ENCODE data around the gene TAOK1.

DNA sequence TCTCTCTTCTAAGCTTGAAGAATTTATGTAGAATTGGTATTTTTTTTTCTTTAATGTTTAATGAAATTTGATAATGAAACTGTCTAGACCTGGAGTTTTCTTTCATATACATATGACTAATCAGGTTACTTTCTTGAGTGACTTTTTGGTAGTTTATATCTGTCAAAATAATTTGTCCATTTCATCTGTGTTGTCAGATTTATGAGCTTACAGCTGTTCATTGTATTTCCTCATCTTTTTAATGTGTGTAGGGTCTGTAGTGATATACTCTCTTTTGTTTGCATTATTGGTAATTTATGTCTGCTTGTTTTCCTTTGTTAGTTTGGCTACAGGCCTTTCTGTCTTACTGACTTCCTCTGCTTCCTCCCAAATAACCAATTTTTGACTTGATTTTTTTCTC lies 55.7 kb downstream of the TAOK1 start:
- TF ChIP-seq CTCF (IDR thresholded peaks at IDR 0.05; ENCODE audit: insufficient read depth, low read depth, low read length) (no peak), EZH2 (IDR thresholded peaks at IDR 0.05; ENCODE audit: insufficient read depth, low read length) (no peak)

All from astrocyte (in vitro differentiated cells and primary cell).